Nephron (organoid): ENCODE results near the gene DPYD.

Experiments used
- H3K27ac Mint-ChIP-seq, 3 experiments: 2 replicates each; pipeline ENCODE4 v1.8.0; 2020; ENCODE audit warnings: mixed read lengths in 3 of 3, mild to moderate bottlenecking in 2 of 3, moderate library complexity in 1 of 3
- H3K27me3 Mint-ChIP-seq: 2 replicates; pipeline ENCODE4 v1.8.0; 2021; ENCODE audit warnings: low read depth, mild to moderate bottlenecking, moderate library complexity, mixed read lengths
- H3K36me3 Mint-ChIP-seq: 2 replicates; pipeline ENCODE4 v1.8.0; 2020; ENCODE audit warnings: low read depth, mixed read lengths
- H3K4me1 Mint-ChIP-seq: 2 replicates; pipeline ENCODE4 v1.8.0; 2020; ENCODE audit warnings: mixed read lengths
- H3K4me3 Mint-ChIP-seq, 3 experiments: 2 replicates each; pipeline ENCODE4 v1.8.0; 2020; ENCODE audit warnings: mild to moderate bottlenecking in 3 of 3, mixed read lengths in 3 of 3, moderate library complexity in 2 of 3
- H3K9me3 Mint-ChIP-seq: 2 replicates; pipeline ENCODE4 v1.8.0; 2020; ENCODE audit warnings: mixed read lengths
- CTCF ChIP-seq, 3 experiments: fragments of 200-600 bp; sonication (generic); IDR thresholded peaks; one replicate each; pipeline ENCODE4 v1.5.0; 2021; ENCODE audit warnings: antibody characterized with exemption in 3 of 3; ENCODE audit not compliant: unreplicated experiment in 3 of 3

The DPYD gene

DNA sequence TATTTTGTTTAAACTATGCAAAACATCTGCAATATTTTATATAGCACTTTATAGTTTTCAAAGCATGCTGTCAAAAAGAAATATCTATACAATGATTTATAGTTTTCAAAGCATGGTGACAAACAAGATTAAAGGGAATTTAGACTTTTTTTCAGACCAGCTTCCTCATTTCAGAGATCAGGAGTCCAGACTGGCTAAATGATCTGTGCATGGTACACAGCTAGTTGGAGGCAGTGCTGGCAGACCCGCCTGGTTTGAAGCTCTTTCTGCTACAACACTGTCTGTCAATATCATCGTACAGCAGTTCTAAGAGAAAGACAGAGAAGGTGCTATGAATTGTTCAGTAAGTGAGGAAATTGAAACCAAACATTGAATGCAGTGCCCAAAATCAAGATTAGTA, 720.2 kb downstream of the DPYD start:
- no peaks in the 10 kb centered on the region for H3K27me3 Mint-ChIP-seq
- H3K4me1 Mint-ChIP-seq = peaks cover 14% of the 10 kb centered on the region
- no peaks in the 10 kb centered on the region for H3K36me3 Mint-ChIP-seq
- H3K4me3 Mint-ChIP-seq = no peak overlapping the region
- no peaks in the 10 kb centered on the region for H3K9me3 Mint-ChIP-seq
- no peak overlapping the region for H3K27ac Mint-ChIP-seq
- TF ChIP-seq CTCF (IDR thresholded peaks at IDR 0.05; ENCODE audit: unreplicated experiment in 3 of 3) = no peak

DNA sequence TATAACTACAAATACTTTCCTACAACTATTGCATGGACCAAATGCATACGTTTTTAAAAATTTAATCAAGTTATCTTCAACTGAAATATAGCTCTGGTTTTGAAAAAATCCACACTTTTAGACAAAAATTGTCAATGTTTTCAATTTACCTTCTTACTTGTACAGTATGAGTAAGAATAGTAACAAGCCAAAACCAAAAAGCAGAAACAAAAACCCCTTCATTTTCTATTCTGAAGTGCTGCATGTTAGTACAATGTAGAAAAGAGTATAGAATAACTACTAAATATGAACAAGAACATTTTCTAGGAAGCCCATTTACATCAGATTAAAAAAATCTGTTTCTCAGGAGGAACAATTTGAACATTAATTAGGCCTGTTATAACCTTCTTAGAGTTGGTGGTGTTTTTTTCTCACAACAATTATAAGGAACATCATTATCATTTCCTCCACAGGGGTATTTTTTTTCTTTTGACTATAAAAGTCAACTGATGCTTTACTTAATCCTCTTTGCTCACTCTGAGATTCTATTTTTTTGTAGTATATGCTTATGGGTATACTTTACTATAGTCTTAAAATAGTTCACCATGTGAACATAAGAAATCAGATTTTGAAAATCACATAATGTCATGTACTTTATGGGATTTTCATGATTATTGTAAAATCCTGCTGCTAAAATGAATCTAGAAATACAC, 723.9 kb downstream of the DPYD start:
- no peak for TF ChIP-seq CTCF (IDR thresholded peaks at IDR 0.05; ENCODE audit: unreplicated experiment in 3 of 3)
- H3K4me3 Mint-ChIP-seq = no peak overlapping the region
- H3K36me3 Mint-ChIP-seq = no peaks in the 10 kb centered on the region
- no peaks in the 10 kb centered on the region for H3K27me3 Mint-ChIP-seq
- H3K4me1 Mint-ChIP-seq = peaks cover 4% of the 10 kb centered on the region
- H3K9me3 Mint-ChIP-seq = no peaks in the 10 kb centered on the region
- H3K27ac Mint-ChIP-seq = no peak overlapping the region

GRCh38 chr1:97192872-97193572, 727.8 kb downstream of the DPYD start:
- no peak overlapping the region for H3K4me3 Mint-ChIP-seq
- H3K27ac Mint-ChIP-seq = peak overlapping the region in 1 of 3 experiments; percentile 26
- no peak for TF ChIP-seq CTCF (IDR thresholded peaks at IDR 0.05; ENCODE audit: unreplicated experiment in 3 of 3)
- no peaks in the 10 kb centered on the region for H3K36me3 Mint-ChIP-seq
- H3K4me1 Mint-ChIP-seq = no peaks in the 10 kb centered on the region
- no peaks in the 10 kb centered on the region for H3K27me3 Mint-ChIP-seq
- no peaks in the 10 kb centered on the region for H3K9me3 Mint-ChIP-seq

GRCh38 chr1:97190326-97190725, 730.5 kb downstream of the DPYD start:
- TF ChIP-seq CTCF (IDR thresholded peaks at IDR 0.05; ENCODE audit: unreplicated experiment in 3 of 3) = no peak
- no peak overlapping the region for H3K4me3 Mint-ChIP-seq
- no peaks in the 10 kb centered on the region for H3K36me3 Mint-ChIP-seq
- H3K27ac Mint-ChIP-seq = no peak overlapping the region
- H3K27me3 Mint-ChIP-seq = no peaks in the 10 kb centered on the region
- no peaks in the 10 kb centered on the region for H3K4me1 Mint-ChIP-seq
- no peaks in the 10 kb centered on the region for H3K9me3 Mint-ChIP-seq

DNA sequence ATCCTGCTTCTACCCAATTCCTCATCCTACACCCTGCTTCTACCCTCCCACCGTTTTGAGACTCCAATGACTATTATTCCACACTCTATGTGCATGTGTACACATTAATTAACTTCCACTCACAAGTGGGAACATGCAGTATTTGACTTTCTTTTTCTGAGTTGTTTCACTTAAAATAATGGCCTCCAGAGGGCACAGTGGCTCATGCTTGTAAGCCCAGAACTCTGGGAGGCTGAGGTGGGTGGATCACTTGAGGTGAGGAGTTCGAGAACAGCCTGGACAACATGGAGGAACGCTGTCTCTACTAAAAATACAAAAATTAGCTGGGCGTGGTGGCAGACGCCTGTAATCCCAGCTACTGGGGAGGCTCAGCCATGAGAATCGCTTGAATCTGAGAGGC, 734.5 kb downstream of the DPYD start:
- no peaks in the 10 kb centered on the region for H3K9me3 Mint-ChIP-seq
- H3K27ac Mint-ChIP-seq = no peak overlapping the region
- TF ChIP-seq CTCF (IDR thresholded peaks at IDR 0.05; ENCODE audit: unreplicated experiment in 3 of 3) = no peak
- H3K27me3 Mint-ChIP-seq = no peaks in the 10 kb centered on the region
- H3K4me1 Mint-ChIP-seq = no peaks in the 10 kb centered on the region
- H3K36me3 Mint-ChIP-seq = no peaks in the 10 kb centered on the region
- H3K4me3 Mint-ChIP-seq = no peak overlapping the region
